ENCODE measurements around the gene GPR171. TPM values are rescaled to one million over a fixed set of nuclear protein-coding genes. Genes with fewer than 3 reads are reported as not detected.

The GPR171 gene
- total and polyA plus RNA-seq, 4 donors: 0.87 to 2.7 (median 1.7) TPM

DNA sequence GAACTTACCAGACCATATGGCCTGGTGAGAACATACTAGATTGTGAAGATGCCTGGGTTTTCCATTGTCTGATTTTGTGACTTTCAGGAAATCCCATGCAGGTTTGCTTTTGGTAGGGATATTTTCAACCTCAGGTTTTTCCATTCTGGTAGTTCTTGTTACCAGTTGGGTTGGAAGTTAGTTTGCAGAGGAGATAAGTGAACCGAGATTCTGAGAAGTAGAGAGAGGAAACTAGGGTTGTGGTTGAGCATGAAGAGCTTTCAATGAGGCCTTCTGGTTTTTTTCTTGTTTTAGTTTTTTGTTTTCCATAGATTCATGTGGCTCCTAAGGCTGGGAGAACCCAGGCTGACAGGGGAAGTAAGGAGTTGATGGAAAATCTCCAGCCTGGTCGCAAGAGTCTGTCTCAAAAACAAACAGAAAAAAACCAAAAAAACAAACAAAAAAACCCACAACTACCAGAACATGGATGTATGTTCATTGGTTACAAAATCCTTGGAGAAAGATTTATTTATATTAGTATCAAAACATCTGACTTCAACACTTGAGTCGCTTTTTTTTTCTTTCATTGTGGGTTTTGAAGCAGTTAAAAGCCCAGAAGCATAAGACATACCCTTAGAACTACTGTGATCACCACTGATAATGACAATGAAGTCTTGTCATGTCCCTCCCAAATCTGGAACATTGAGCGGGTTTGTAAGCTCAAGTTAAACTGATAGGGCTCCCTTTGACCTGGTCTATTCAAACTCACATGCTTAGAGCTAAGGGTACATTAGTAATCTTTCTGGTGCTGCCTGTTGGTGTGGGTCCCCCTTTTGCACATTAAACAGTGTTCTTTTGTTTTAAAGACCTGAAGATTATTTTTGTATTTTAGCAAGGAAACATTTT, 3.2 kb downstream of the GPR171 start:
- H3K4me3 ChIP-seq: no peak overlapping the region
- DNase-seq (no peak), ATAC-seq (ENCODE audit: insufficient read depth, low FRiP score) (no peak)
- TF ChIP-seq, protein P1, sequence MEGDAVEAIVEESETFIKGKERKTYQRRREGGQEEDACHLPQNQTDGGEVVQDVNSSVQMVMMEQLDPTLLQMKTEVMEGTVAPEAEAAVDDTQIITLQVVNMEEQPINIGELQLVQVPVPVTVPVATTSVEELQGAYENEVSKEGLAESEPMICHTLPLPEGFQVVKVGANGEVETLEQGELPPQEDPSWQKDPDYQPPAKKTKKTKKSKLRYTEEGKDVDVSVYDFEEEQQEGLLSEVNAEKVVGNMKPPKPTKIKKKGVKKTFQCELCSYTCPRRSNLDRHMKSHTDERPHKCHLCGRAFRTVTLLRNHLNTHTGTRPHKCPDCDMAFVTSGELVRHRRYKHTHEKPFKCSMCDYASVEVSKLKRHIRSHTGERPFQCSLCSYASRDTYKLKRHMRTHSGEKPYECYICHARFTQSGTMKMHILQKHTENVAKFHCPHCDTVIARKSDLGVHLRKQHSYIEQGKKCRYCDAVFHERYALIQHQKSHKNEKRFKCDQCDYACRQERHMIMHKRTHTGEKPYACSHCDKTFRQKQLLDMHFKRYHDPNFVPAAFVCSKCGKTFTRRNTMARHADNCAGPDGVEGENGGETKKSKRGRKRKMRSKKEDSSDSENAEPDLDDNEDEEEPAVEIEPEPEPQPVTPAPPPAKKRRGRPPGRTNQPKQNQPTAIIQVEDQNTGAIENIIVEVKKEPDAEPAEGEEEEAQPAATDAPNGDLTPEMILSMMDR (IDR thresholded peaks at IDR 0.05; ENCODE audit: control extremely low read depth, extremely low read depth): no peak
- H3K27ac ChIP-seq (ENCODE audit: low read depth in 1 of 2, low read length in 1 of 2): no peak overlapping the region
- no peaks in the 10 kb centered on the region for H3K27me3 ChIP-seq (ENCODE audit: control insufficient read depth in 3 of 3, insufficient read depth in 3 of 3, low read length in 2 of 3)
- H3K9ac ChIP-seq (ENCODE audit: insufficient read depth in 1 of 2, low read length in 2 of 2): no peak overlapping the region
- H3K36me3 ChIP-seq (ENCODE audit: control insufficient read depth in 4 of 4, insufficient read depth in 4 of 4, low read length in 4 of 4): no peaks in the 10 kb centered on the region
- WGBS, 2 donors: 65 to 76% methylated on average over 4 of the region's 4 CpGs
- no peaks in the 10 kb centered on the region for H3K9me3 ChIP-seq (ENCODE audit: control insufficient read depth in 4 of 4, insufficient read depth in 3 of 4, low read length in 3 of 4)
- peaks cover 0 to 4% (median 0%) of the 10 kb centered on the region in 5 donors for H3K4me1 ChIP-seq (ENCODE audit: control insufficient read depth in 5 of 5, insufficient read depth in 5 of 5, low read length in 5 of 5)

DNA sequence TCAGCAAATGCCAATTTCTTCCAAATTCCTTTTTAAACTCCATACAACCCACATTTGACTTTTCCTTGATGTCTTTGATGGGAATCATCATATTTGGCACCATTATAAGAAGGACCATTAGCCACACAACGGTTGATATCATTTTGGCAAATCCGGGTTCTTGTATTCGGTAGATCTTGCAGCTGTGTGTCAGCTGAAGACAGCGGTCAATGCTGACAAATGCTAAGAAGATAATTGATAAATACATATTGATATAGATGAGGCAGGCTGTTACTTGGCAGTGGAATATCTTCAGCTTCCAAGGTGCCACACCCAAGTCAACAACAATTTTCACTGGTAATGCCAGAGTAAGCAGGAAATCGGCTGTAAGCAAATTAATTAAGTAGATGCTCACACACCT, 4.2 kb downstream of the GPR171 start:
- H3K27me3 ChIP-seq (ENCODE audit: control insufficient read depth in 3 of 3, insufficient read depth in 3 of 3, low read length in 2 of 3): no peaks in the 10 kb centered on the region
- ATAC-seq (ENCODE audit: insufficient read depth, low FRiP score) (no peak), DNase-seq (no peak)
- WGBS, 2 donors: 90 to 96% methylated on average over 5 of the region's 5 CpGs
- no peak overlapping the region for H3K27ac ChIP-seq (ENCODE audit: low read depth in 1 of 2, low read length in 1 of 2)
- TF ChIP-seq, protein P1 (IDR thresholded peaks at IDR 0.05; ENCODE audit: control extremely low read depth, extremely low read depth): no peak
- H3K36me3 ChIP-seq (ENCODE audit: control insufficient read depth in 4 of 4, insufficient read depth in 4 of 4, low read length in 4 of 4): no peaks in the 10 kb centered on the region
- H3K4me1 ChIP-seq (ENCODE audit: control insufficient read depth in 5 of 5, insufficient read depth in 5 of 5, low read length in 5 of 5): peaks cover 0 to 4% (median 0%) of the 10 kb centered on the region in 5 donors
- no peaks in the 10 kb centered on the region for H3K9me3 ChIP-seq (ENCODE audit: control insufficient read depth in 4 of 4, insufficient read depth in 3 of 4, low read length in 3 of 4)
- H3K4me3 ChIP-seq: no peak overlapping the region
- H3K9ac ChIP-seq (ENCODE audit: insufficient read depth in 1 of 2, low read length in 2 of 2): no peak overlapping the region

DNA sequence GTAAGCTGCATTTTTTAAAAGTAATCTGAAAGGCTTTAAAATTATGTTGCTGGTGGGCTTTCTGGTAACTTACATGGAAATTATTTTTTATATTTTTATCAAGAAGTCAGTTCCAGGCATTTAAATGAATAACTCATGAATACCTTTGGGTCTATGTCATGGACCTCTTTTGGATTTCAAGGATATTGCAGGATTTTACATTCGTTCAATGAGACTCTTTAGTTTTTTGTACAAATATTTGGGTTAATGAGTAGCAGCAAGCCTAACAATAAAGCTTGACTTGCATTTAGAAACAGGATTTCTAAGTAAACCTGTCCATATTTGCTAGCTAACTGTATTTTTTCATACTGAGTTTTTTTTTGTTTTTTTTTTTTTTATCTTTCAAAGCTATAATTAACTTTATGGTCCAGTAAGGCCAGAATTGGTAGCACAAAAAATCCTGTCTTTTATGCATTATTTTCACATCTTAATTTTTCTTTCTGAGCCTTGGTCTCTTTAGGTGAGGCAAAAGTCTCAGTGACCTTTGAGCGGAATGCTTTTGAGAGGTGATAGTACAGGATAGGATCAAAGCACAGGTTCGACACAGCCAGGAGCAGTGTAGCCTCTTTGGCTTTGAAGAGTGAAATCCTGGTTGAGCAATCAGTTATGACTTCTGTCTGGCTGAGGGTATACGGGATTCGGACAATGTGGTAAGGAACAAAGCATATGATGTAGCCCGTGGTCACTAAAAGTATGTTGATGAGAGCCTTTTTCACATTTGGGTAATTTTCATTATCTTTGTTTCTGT, 4.8 kb downstream of the GPR171 start:
- TF ChIP-seq, protein P1 (IDR thresholded peaks at IDR 0.05; ENCODE audit: control extremely low read depth, extremely low read depth): no peak
- no peaks in the 10 kb centered on the region for H3K27me3 ChIP-seq (ENCODE audit: control insufficient read depth in 3 of 3, insufficient read depth in 3 of 3, low read length in 2 of 3)
- WGBS, 2 donors: 64 to 72% methylated on average over 6 of the region's 6 CpGs
- no peak overlapping the region for H3K9ac ChIP-seq (ENCODE audit: insufficient read depth in 1 of 2, low read length in 2 of 2)
- no peak overlapping the region for H3K4me3 ChIP-seq
- H3K36me3 ChIP-seq (ENCODE audit: control insufficient read depth in 4 of 4, insufficient read depth in 4 of 4, low read length in 4 of 4): no peaks in the 10 kb centered on the region
- H3K9me3 ChIP-seq (ENCODE audit: control insufficient read depth in 4 of 4, insufficient read depth in 3 of 4, low read length in 3 of 4): no peaks in the 10 kb centered on the region
- DNase-seq (peak in 2 of 3 donors; percentile 38 to 61), ATAC-seq (ENCODE audit: insufficient read depth, low FRiP score) (no peak)
- H3K4me1 ChIP-seq (ENCODE audit: control insufficient read depth in 5 of 5, insufficient read depth in 5 of 5, low read length in 5 of 5): peaks cover 0 to 4% (median 0%) of the 10 kb centered on the region in 5 donors
- H3K27ac ChIP-seq (ENCODE audit: low read depth in 1 of 2, low read length in 1 of 2): no peak overlapping the region
